H1 (cell line): Measurements from ENCODE around the gene AATK.

Experiments used
- CHD2 ChIP-seq: IDR thresholded peaks from 2 replicates; pipeline ENCODE4 v1.6.1; 2012; ENCODE audit warnings: low read length, improper control_type of control experiment
- EP300 ChIP-seq, 2 experiments: IDR thresholded peaks; 1 replicate in 1 of 2; 2 replicates in 1 of 2; pipeline ENCODE4 v1.6.1; 2011 to 2012; ENCODE audit warnings: low read depth in 2 of 2, low read length in 2 of 2, mild to moderate bottlenecking in 2 of 2, borderline replicate concordance in 1 of 2, inconsistent platforms in 1 of 2, moderate library complexity in 1 of 2
- HDAC6 ChIP-seq: IDR thresholded peaks from one replicate; pipeline ENCODE4 v1.7.1; 2012; ENCODE audit warnings: low read depth, mild to moderate bottlenecking, inconsistent platforms, low read length, moderate library complexity
- JUN ChIP-seq: IDR thresholded peaks from 2 replicates; pipeline ENCODE4 v1.6.1; 2011; ENCODE audit warnings: low read depth, mild to moderate bottlenecking, improper control_type of control experiment, low read length
- POLR2A ChIP-seq, 2 experiments: IDR thresholded peaks; 1 replicate in 1 of 2; 2 replicates in 1 of 2; pipeline ENCODE4 v1.6.1; 2011; ENCODE audit warnings: low read depth in 2 of 2, low read length in 2 of 2, mild to moderate bottlenecking in 2 of 2; ENCODE audit errors: control extremely low read depth in 1 of 2
- POLR2AphosphoS5 ChIP-seq: IDR thresholded peaks from 2 replicates; pipeline ENCODE4 v1.6.1; 2011; ENCODE audit warnings: low read depth, low read length
- TAF1 ChIP-seq: IDR thresholded peaks from 2 replicates; pipeline ENCODE4 v1.6.1; 2011; ENCODE audit warnings: mild to moderate bottlenecking, low read depth, low read length
- ZNF274 ChIP-seq: IDR thresholded peaks from 2 replicates; pipeline ENCODE4 v1.7.0; 2012; ENCODE audit warnings: low read length, borderline replicate concordance; ENCODE audit errors: extremely low read depth
- TF ChIP-seq, protein P1 (sequence below): IDR thresholded peaks from 2 replicates; pipeline ENCODE4 v1.6.1; 2011; ENCODE audit warnings: low read length, improper control_type of control experiment
- TF ChIP-seq, protein P2 (sequence below), 3 experiments: IDR thresholded peaks; 1 replicate in 2 of 3; 2 replicates in 1 of 3; pipeline versions ENCODE4 v1.5.1 to v1.6.1; 2011; ENCODE audit warnings: low read length in 3 of 3, mild to moderate bottlenecking in 3 of 3, inconsistent platforms in 2 of 3, low read depth in 1 of 3, moderate library complexity in 1 of 3; ENCODE audit not compliant: insufficient read depth in 1 of 3; ENCODE audit errors: control extremely low read depth in 1 of 3

DNA sequence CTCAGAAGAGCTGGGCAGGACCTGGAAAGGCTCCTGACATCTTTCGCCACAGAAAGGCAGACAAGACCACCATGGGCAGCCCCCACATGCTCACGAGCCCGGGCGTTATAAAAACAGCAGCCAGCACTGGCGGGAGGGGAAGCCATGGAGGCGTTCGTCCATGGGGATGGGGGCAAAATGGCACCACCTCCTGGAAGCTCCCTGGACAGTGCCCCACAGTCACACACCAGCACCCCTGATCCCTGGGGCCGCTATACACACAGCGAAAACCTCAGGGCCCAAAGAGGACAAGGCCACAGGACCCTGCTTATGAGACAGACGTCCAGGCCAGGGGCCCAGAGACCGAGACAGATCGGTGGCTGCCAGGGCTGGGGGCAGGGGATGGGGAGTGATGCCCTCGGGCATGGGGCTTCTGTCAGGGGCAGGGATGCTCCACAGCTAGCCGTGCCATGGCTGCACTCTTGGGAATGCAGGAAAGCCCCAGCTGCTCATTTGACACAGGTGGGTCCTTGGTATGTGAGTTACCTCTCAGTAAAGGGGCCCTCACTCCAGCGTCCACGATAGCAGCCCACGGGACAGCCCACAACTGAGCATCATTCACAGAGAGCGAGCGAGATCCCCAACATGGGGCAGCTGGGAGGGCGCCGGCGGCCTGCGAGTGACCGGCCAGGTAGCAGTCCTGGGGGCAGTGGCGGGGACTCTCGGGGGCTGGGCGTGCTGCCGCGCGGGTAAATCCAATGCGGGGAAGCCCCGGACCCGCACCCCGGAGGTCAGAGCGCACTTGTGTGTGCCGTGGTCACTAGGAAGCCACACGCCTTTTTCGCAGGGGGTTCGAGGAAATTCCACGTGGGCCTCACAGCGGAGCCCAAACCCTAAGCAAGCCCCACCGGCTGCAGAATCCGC lies 7.1 kb downstream of the AATK start:
- no peak for TF ChIP-seq EP300 (IDR thresholded peaks at IDR 0.05; ENCODE audit: borderline replicate concordance in 1 of 2, low read depth in 2 of 2, low read length in 2 of 2)
- TF ChIP-seq, protein P1, sequence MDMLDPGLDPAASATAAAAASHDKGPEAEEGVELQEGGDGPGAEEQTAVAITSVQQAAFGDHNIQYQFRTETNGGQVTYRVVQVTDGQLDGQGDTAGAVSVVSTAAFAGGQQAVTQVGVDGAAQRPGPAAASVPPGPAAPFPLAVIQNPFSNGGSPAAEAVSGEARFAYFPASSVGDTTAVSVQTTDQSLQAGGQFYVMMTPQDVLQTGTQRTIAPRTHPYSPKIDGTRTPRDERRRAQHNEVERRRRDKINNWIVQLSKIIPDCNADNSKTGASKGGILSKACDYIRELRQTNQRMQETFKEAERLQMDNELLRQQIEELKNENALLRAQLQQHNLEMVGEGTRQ: no peak
- TF ChIP-seq CHD2: no peak
- no peak for TF ChIP-seq TAF1
- TF ChIP-seq, protein P2, sequence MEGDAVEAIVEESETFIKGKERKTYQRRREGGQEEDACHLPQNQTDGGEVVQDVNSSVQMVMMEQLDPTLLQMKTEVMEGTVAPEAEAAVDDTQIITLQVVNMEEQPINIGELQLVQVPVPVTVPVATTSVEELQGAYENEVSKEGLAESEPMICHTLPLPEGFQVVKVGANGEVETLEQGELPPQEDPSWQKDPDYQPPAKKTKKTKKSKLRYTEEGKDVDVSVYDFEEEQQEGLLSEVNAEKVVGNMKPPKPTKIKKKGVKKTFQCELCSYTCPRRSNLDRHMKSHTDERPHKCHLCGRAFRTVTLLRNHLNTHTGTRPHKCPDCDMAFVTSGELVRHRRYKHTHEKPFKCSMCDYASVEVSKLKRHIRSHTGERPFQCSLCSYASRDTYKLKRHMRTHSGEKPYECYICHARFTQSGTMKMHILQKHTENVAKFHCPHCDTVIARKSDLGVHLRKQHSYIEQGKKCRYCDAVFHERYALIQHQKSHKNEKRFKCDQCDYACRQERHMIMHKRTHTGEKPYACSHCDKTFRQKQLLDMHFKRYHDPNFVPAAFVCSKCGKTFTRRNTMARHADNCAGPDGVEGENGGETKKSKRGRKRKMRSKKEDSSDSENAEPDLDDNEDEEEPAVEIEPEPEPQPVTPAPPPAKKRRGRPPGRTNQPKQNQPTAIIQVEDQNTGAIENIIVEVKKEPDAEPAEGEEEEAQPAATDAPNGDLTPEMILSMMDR (IDR thresholded peaks at IDR 0.05; ENCODE audit: control extremely low read depth in 1 of 3, insufficient read depth in 1 of 3, low read depth in 1 of 3, low read length in 3 of 3): no peak
- TF ChIP-seq POLR2AphosphoS5: no peak
- no peak for TF ChIP-seq HDAC6
- TF ChIP-seq JUN: no peak
- no peak for TF ChIP-seq ZNF274
- no peak for TF ChIP-seq POLR2A (IDR thresholded peaks at IDR 0.05; ENCODE audit: control extremely low read depth in 1 of 2, low read depth in 2 of 2, low read length in 2 of 2)
